ENCODE measurements around the gene TJAP1.
"Not testable (repeated sequence)": the region's sequence is repeated elsewhere in the genome, so short reads cannot be mapped to it uniquely, and the experiment has no call there.

TJAP1 gene

GRCh38 chr6:43508481-43509141 lies 31.2 kb downstream of the TJAP1 start:
- DNase-seq, result no peak

GRCh38 chr6:43509142-43509983 lies 32.0 kb downstream of the TJAP1 start:
- DNase-seq, result no peak

GRCh38 chr6:43509984-43510826 lies 32.8 kb downstream of the TJAP1 start, which contains the start of gene LRRC73:
Gene LRRC73 (minus strand): TSS chr6:43510346. CDS start chr6:43509785, 561 bp downstream.
- DNase-seq, result peak; percentile 86

- no peak for DNase-seq
These were observed 33.4 kb downstream of the TJAP1 start for GRCh38 chr6:43510827-43511163.

GRCh38 chr6:43511824-43512415 lies 34.5 kb downstream of the TJAP1 start:
- DNase-seq, result no peak

- DNase-seq, result no peak
These were observed 38.4 kb downstream of the TJAP1 start for GRCh38 chr6:43515808-43516207.

- no peak for DNase-seq
These were observed 39.0 kb downstream of the TJAP1 start for GRCh38 chr6:43516367-43516696.

GRCh38 chr6:43516697-43517504 lies 39.5 kb downstream of the TJAP1 start, which contains the start of the genes POLR1C and YIPF3:
Gene POLR1C (plus strand): TSS chr6:43517089. CDS start chr6:43517110, 21 bp downstream.
Gene YIPF3 (minus strand): TSS chr6:43516926. CDS start chr6:43516807, 119 bp downstream.
- peak; percentile 100 for DNase-seq

- DNase-seq, result peak; percentile 59
These were observed 40.4 kb downstream of the TJAP1 start for GRCh38 chr6:43517505-43518357.

- no peak for DNase-seq
These were observed 42.7 kb downstream of the TJAP1 start for GRCh38 chr6:43520097-43520496.

GRCh38 chr6:43521836-43522235 lies 44.5 kb downstream of the TJAP1 start:
- DNase-seq, result no peak

GRCh38 chr6:43522547-43523261 lies 45.3 kb downstream of the TJAP1 start:
- DNase-seq, result no peak

- DNase-seq, result no peak
These were observed 45.9 kb downstream of the TJAP1 start for GRCh38 chr6:43523284-43523683.

GRCh38 chr6:43524483-43524961 lies 47.2 kb downstream of the TJAP1 start:
- no peak for DNase-seq

GRCh38 chr6:43532201-43532600 lies 54.8 kb downstream of the TJAP1 start:
- DNase-seq, result no peak

GRCh38 chr6:43538986-43539385 lies 61.6 kb downstream of the TJAP1 start:
- not testable (repeated sequence) for DNase-seq

- DNase-seq, result not testable (repeated sequence)
These were observed 62.0 kb downstream of the TJAP1 start for GRCh38 chr6:43539409-43539808.

- no peak for DNase-seq
These were observed 63.1 kb downstream of the TJAP1 start for GRCh38 chr6:43540507-43540906.

GRCh38 chr6:43541774-43542471 lies 64.6 kb downstream of the TJAP1 start:
- no peak for DNase-seq
